ENCODE data around the gene C4orf51.

The C4orf51 gene

GRCh38 chr4:145760176-145760575 lies 80.2 kb downstream of the C4orf51 start:
- no peak for DNase-seq

- no peak for DNase-seq
Observed at GRCh38 chr4:145760961-145761929, 81.3 kb downstream of the C4orf51 start.

GRCh38 chr4:145762719-145763118 lies 82.8 kb downstream of the C4orf51 start:
- DNase-seq: no peak

GRCh38 chr4:145763399-145763798 lies 83.5 kb downstream of the C4orf51 start:
- DNase-seq: no peak

- DNase-seq: peak in 1 of 5 experiments; percentile 26
Observed at GRCh38 chr4:145766273-145766672, 86.3 kb downstream of the C4orf51 start.

- DNase-seq: no peak
Observed at GRCh38 chr4:145769450-145770037, 89.6 kb downstream of the C4orf51 start.

- no peak for DNase-seq
Observed at GRCh38 chr4:145770124-145770523, 90.2 kb downstream of the C4orf51 start.

GRCh38 chr4:145772347-145772746 lies 92.4 kb downstream of the C4orf51 start:
- no peak for DNase-seq

GRCh38 chr4:145773581-145774234 lies 93.8 kb downstream of the C4orf51 start:
- DNase-seq: no peak

GRCh38 chr4:145774473-145774872 lies 94.5 kb downstream of the C4orf51 start:
- no peak for DNase-seq

- DNase-seq: no peak
Observed at GRCh38 chr4:145775406-145775805, 95.5 kb downstream of the C4orf51 start.

- DNase-seq: no peak
Observed at GRCh38 chr4:145776208-145776607, 96.3 kb downstream of the C4orf51 start.

GRCh38 chr4:145779319-145779801 lies 99.4 kb downstream of the C4orf51 start:
- no peak for DNase-seq

GRCh38 chr4:145781351-145781750 lies 101.4 kb downstream of the C4orf51 start:
- DNase-seq: no peak

Measured in T-helper 2 cell (primary cell).